Fibroblast of the aortic adventitia (primary cell): Measurements from ENCODE around the gene SLITRK3. TPM values are rescaled to one million over a fixed set of nuclear protein-coding genes. Genes with fewer than 3 reads are reported as not detected.

Experiments used
- DNase-seq: peaks from one replicate; pipeline ENCODE4 v3.0.0-alpha.2; 2010; ENCODE audit warnings: low read depth
- H3K4me3 ChIP-seq: 2 replicates; pipeline ENCODE4 v1.5.1; 2011; ENCODE audit warnings: low read depth, mild to moderate bottlenecking, control low read depth, low read length, moderate library complexity
- CTCF ChIP-seq: IDR thresholded peaks from 2 replicates; pipeline ENCODE4 v1.5.1; 2011; ENCODE audit warnings: mild to moderate bottlenecking, low read length, control low read depth, inconsistent platforms; ENCODE audit not compliant: insufficient read depth
- total RNA-seq: library from RNA; depleted of rRNA; stranded (reverse); fragments of >200 nt; gene quantifications from 2 replicates; pipeline ENCODE4 v1.2.3, GENCODE V29; 2012; ENCODE audit warnings: low replicate concordance

SLITRK3 gene
- total RNA-seq, 1 donor = not detected

- no peak for DNase-seq
- TF ChIP-seq CTCF = no peak
- no peak overlapping the region for H3K4me3 ChIP-seq
Measured at GRCh38 chr3:165192610-165193192, 3.5 kb downstream of the SLITRK3 start.

- no peak for TF ChIP-seq CTCF
- no peak for DNase-seq
- H3K4me3 ChIP-seq = no peak overlapping the region
Measured at GRCh38 chr3:165191491-165191890, 4.7 kb downstream of the SLITRK3 start.

- no peak overlapping the region for H3K4me3 ChIP-seq
- TF ChIP-seq CTCF = no peak
- no peak for DNase-seq
Measured at GRCh38 chr3:165188452-165188851, 7.7 kb downstream of the SLITRK3 start.

- H3K4me3 ChIP-seq = no peak overlapping the region
- peak; percentile 93 for TF ChIP-seq CTCF
- DNase-seq = peak; percentile 70
Measured at GRCh38 chr3:165185707-165186327, 10.4 kb downstream of the SLITRK3 start.

GRCh38 chr3:165181556-165181955 lies 14.6 kb downstream of the SLITRK3 start:
- no peak overlapping the region for H3K4me3 ChIP-seq
- TF ChIP-seq CTCF = no peak

GRCh38 chr3:165170236-165170635 lies 25.9 kb downstream of the SLITRK3 start:
- no peak for DNase-seq
- no peak for TF ChIP-seq CTCF
- no peak overlapping the region for H3K4me3 ChIP-seq

More at GRCh38 chr3:165181556-165181955, 14.6 kb downstream of the SLITRK3 start:
- no peak for DNase-seq

GRCh38 chr3:165169368-165169767 lies 26.8 kb downstream of the SLITRK3 start:
- DNase-seq = no peak
- no peak for TF ChIP-seq CTCF
- no peak overlapping the region for H3K4me3 ChIP-seq
